GM18505 (cell line): ENCODE measurements around the gene PPIG.

ENCODE experiments used
- ATAC-seq: cut with Tn5 transposase; IDR thresholded peaks from one replicate; pipeline ENCODE4 v1.9.1; 2021; ENCODE audit not compliant: unreplicated experiment
- POLR2A ChIP-seq: IDR thresholded peaks from 4 replicates; pipeline ENCODE4 v1.6.1; 2011; ENCODE audit warnings: borderline replicate concordance; ENCODE audit not compliant: insufficient read depth, insufficient read length; ENCODE audit errors: extremely low read depth

PPIG gene

DNA sequence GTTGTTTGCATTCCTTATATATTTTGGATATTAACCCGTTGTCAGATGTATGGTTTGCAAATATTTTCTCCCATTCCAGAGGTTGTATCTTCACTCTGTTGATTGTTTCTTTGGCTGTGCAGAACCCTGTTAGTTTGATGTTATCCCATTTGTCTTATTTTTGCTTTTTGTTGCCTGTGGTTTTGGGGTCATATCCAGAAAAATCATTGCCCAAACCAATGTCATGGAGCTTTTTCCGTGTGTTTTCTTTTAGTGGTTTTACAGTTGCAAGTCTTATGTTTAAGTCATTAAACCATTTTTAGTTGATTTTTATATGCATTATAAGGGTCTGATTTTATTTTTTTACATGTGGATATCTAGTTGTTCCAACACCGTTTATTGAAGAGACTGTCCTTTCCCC, 35.8 kb downstream of the PPIG start:
- no peak for TF ChIP-seq POLR2A

DNA sequence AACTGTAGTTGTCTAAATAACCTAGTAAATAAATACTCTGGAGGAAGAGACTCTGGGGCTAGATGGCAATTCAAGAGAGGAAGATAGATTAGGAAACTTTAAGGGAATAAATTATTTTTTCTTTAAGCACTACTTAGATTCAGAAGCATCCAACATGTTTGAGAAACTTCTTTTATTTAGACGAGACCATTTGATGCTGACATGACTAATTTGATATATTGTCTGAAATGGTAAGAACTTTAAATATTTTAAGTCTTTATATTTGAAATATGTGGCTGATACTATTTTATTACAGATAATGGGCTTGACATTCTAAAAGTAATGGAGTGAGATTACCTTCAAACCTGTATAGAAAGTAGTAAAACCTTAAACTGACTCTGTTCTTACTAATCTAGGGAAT, 36.4 kb downstream of the PPIG start:
- ATAC-seq = no peak
- no peak for TF ChIP-seq POLR2A

More for the DNA sequence above, 35.8 kb downstream of the PPIG start:
- ATAC-seq = no peak

DNA sequence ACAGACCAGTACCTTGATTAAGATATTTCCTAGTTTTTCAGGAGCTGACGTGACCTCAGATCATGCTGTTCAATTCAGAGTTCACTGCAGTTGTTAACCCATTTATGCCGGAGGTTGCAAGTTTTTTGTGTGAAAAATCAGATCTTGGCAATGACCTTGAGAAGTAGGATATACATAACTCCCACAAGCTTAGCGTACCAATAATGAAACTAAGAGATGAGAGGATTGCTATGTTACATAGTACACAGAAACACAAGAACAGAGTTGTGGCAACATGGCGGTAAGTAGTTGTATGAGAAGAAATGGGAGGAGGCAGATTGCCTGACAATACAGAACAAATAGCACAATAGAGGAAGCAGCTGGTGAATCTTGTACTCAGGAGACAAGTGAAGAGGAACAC, 39.1 kb downstream of the PPIG start:
- ATAC-seq = no peak
- TF ChIP-seq POLR2A = no peak

DNA sequence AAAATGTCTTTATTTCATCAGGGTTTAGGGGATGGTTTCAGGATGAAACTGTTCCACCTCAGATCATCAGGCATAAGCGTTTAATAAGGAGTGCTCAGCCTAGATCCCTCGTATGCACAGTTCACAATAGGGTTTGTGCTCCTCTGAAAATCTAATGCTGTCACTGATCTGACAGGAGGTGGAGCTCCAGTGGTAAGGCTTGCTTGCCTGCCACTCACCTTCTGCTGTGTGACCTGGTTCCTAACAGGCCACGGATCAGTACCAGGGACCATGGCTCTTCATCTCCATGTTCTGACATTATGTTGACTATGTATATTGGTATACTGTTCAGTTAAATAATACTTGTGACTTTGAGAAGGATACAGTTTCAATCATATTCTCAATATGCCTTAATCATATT, 41.6 kb downstream of the PPIG start:
- TF ChIP-seq POLR2A = no peak
- ATAC-seq = no peak

DNA sequence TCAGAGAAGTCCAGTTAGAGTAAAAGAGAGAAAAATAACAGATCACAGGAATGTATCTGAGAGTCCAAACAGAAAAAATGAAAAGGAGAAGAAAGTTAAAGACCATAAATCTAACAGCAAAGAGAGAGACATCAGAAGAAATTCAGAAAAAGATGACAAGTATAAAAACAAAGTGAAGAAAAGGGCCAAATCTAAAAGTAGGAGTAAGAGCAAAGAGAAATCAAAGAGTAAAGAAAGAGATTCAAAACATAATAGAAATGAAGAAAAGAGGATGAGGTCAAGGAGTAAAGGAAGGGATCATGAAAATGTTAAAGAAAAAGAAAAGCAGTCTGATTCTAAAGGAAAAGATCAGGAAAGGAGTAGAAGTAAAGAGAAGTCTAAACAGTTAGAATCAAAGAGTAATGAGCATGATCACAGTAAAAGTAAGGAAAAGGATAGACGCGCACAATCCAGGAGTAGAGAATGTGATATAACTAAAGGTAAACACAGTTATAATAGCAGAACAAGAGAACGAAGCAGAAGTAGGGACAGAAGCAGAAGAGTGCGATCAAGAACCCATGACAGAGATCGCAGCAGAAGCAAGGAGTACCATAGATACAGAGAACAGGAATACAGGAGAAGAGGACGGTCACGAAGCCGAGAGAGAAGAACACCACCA, 52.4 kb downstream of the PPIG start:
- no peak for ATAC-seq
- TF ChIP-seq POLR2A = no peak

DNA sequence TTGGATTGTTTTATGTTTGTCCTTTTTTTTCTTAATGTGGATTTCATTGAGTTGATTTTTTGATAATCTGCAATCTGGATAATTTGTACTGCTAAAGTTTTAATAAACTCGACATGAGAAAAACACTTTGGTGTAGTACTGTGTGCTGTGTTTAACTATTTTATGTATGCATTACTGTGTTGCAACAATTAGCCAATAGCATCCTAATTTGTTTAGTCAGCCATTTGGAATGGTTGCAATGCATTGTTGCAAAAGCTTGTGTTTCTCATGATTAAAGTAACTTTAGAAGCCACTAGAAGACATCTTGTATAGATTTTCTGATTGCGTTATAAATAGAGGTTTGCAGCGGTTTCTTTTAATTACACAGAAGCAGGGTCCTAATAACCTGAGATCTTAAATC, 53.5 kb downstream of the PPIG start:
- ATAC-seq = no peak
- no peak for TF ChIP-seq POLR2A

DNA sequence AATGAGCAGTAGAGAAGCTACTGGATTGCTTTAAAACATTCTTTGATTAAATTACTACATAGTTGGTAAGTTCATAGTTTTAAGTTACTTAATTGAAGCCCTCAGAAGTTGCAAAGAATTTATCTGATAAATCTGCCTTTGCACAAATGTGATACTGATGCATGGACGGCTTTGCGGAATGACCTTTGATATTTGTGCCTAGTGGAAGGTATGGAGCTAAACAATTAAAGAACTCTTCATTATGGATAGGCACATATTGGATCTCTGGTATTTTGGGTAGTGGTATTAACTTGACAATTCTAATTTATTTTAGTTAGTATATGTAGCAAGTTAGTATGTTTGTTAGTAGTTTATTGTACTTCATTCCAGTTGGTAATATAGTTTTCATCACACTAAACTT, 56.0 kb downstream of the PPIG start:
- no peak for TF ChIP-seq POLR2A
- no peak for ATAC-seq

DNA sequence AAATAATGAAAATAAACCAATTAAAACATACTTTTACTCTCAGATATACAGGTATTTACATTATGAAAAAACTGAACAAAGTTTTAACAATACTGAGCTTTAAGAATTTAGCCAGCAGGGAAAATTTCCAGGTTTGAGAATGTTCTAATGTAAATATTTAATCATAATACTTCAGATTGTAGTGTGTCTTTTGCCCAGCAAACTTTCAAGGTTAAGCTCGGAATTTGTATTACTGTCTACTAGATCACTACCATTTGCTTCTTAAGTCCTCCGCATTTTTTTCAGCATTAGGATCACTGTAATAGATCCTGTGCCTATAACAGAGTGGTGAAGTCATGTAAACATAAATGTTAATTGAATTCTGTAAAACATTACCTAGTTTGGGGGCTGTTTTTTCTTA, 57.3 kb downstream of the PPIG start:
- no peak for ATAC-seq
- TF ChIP-seq POLR2A = no peak

DNA sequence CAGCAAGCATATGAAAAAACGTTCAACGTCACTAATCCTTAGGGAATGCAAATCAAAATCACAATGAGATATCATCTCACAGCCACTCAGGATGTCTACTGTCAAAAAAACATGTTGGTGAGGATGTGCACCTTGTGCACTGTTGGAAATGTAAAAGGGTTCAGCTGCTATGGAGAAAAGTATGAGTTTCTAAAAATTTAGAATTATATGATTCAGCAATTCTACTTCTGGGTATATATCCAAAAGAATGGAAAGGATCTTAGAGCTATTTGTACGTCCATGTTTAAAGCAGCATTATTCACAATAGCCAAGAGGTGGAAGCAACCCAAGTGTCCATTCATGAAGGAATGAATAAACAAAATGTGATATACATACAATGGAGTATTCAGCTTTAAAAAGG, 60.0 kb downstream of the PPIG start:
- ATAC-seq = no peak

DNA sequence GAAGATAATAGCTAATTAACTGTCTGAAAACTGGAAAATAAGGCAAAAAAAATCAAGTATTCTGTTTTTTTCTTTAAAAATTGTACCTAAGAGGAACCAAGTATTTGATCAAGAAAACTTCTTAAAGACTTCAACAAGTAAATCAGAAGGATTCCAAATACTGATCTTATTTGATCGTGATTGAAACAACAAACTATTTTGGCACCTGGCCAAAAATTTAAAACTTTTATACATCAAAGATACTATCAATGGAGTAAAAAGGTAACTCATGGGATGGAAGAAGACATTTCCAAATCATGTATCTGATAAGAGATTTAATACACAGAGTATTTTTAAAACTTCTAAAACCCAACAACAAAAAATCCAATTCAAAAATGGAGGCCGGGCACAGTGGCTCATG, 63.3 kb downstream of the PPIG start:
- ATAC-seq = no peak
- TF ChIP-seq POLR2A = no peak

More for the DNA sequence above, 60.0 kb downstream of the PPIG start:
- TF ChIP-seq POLR2A = no peak

DNA sequence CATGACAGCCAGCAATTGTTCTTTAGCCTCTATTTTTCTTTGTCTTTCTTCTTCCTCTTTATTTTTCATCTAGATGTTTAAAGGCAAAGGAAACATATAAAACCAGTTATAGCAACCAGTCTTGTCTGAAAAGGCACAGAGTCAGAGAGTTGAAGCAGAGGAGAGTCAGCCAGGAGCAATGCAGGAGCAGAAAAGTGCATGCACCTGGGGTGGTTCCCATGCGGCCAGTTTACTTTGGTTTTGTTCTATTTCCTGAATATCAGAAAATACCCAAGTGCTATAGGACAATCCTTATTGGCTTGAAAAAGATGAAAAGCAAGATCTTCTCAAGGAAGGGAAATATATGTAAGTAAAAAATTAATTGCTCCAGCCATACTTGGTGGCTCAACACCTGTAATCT, 65.1 kb downstream of the PPIG start:
- no peak for TF ChIP-seq POLR2A
- ATAC-seq = no peak

DNA sequence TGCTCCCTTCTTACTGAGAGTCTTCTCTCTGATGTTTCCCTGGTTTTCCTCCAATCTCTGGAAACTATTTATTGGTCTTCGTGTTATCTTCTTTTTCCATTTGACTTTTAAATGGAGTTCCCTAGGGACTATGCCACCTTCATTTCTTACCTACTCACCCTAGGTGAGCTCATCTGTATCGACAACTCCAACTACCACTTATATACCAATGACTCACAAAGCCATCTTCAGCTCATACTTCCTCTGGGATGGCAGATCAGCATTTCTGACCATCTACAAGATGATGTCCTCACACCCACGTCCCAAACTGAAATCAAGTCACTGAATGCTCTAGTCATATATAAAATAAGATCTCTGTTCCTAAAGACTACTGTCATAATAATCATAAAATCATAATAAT, 69.5 kb downstream of the PPIG start:
- TF ChIP-seq POLR2A = no peak

DNA sequence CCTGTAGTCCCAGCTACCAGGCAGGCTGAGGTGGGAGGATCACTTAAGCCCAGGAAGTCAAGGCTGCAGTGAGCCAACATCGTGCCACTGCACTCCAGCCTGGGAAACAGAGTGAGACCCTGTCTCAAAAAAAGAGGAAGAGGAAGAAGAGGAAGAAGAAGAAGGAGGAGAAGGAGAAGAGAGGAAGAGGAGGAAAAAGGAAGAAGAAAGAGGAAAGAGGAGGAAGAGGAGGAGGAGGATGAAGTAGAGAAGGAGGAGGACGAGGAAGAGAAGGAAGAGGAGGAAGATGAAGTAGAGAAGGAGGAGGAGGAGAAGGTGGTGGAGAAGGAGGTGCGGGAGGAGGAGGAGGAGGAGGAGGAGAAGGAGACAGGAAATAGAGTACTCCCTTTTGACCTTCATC, 72.0 kb downstream of the PPIG start:
- no peak for TF ChIP-seq POLR2A

More for the DNA sequence above, 69.5 kb downstream of the PPIG start:
- ATAC-seq = no peak

DNA sequence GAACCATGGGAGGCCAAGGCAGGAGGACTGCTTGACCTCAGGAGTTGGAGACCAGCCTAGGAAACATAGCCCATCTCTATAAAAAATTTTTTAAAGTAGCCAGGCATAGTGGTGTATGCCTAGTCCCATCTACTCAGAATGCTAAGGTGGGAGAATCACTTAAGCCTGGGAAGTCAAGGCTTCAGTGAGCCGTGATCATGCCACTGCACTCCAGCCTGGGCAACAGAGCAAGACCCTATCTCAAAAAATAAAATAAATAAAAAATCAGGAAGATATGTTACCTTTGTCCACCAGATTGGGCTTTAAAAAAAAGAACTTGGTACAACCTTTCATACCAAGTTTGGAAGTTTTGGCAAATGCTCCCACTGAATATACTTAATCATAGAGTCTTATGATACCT, 74.7 kb downstream of the PPIG start:
- no peak for ATAC-seq
- no peak for TF ChIP-seq POLR2A

More for the DNA sequence above, 72.0 kb downstream of the PPIG start:
- ATAC-seq = no peak

DNA sequence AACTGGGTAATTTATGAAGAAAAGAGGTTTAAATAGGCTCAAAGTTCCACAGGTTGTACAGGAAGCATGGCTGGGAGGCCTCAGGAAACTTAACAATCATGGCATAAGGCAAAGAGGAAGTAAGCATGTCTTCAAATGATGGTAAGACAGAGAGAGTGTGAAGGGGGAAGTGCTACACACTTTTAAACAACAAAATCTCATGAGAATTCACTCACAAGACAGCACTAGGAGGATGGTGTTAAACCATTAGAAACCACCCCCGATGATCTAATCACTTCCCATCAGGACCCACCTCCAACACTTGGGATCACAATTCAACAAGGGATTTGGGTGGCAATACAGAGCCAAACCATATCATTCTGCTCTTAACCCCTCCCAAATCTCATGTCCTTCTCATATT, 75.2 kb downstream of the PPIG start:
- ATAC-seq = no peak
- TF ChIP-seq POLR2A = no peak
